DMS79 (cell line): Measurements from ENCODE around the gene PPP6R2.

Experiments
- DNase-seq: peaks from one replicate; lab custom pipeline; 2025; lab: John Stamatoyannopoulos, UW

Gene PPP6R2

GRCh38 chr22:50468626-50469025 is 125.5 kb downstream of the PPP6R2 start:
- no peak for DNase-seq

- peak; percentile 52 for DNase-seq
Measured at GRCh38 chr22:50469377-50470305, 126.5 kb downstream of the PPP6R2 start.

GRCh38 chr22:50470491-50470890 is 127.4 kb downstream of the PPP6R2 start:
- no peak for DNase-seq

- no peak for DNase-seq
Measured at GRCh38 chr22:50471197-50471847, 128.2 kb downstream of the PPP6R2 start.

- DNase-seq, result no peak
Measured at GRCh38 chr22:50471962-50472361, 128.8 kb downstream of the PPP6R2 start.

GRCh38 chr22:50473088-50473487 is 130.0 kb downstream of the PPP6R2 start:
- no peak for DNase-seq

- DNase-seq, result no peak
Measured at GRCh38 chr22:50473855-50474671, 130.9 kb downstream of the PPP6R2 start.

- DNase-seq, result no peak
Measured at GRCh38 chr22:50474710-50475651, 131.9 kb downstream of the PPP6R2 start, which contains the start of gene SBF1. TSS of gene SBF1 (minus strand) at chr22:50475035. CDS start at chr22:50474840, 195 bp downstream.

- no peak for DNase-seq
Measured at GRCh38 chr22:50475652-50476002, 132.5 kb downstream of the PPP6R2 start.

- peak; percentile 27 for DNase-seq
Measured at GRCh38 chr22:50476868-50477267, 133.7 kb downstream of the PPP6R2 start.

- no peak for DNase-seq
Measured at GRCh38 chr22:50477923-50478322, 134.8 kb downstream of the PPP6R2 start.

- no peak for DNase-seq
Measured at GRCh38 chr22:50479721-50480120, 136.6 kb downstream of the PPP6R2 start.

- no peak for DNase-seq
Measured at GRCh38 chr22:50481045-50481439, 137.9 kb downstream of the PPP6R2 start.

- DNase-seq, result no peak
Measured at GRCh38 chr22:50481440-50482106, 138.4 kb downstream of the PPP6R2 start, which contains the start of gene ADM2. TSS of gene ADM2 (plus strand) at chr22:50481543. CDS start at chr22:50481848, 305 bp downstream.

GRCh38 chr22:50482107-50483074 is 139.3 kb downstream of the PPP6R2 start:
- DNase-seq, result no peak

- no peak for DNase-seq
Measured at GRCh38 chr22:50483106-50483505, 140.0 kb downstream of the PPP6R2 start.

GRCh38 chr22:50483556-50483955 is 140.4 kb downstream of the PPP6R2 start:
- no peak for DNase-seq

GRCh38 chr22:50483977-50484853 is 141.1 kb downstream of the PPP6R2 start:
- DNase-seq, result no peak
